ENCODE data around the gene GPR171. TPM values are rescaled to one million over a fixed set of nuclear protein-coding genes. Genes with fewer than 3 reads are reported as not detected.

Gene GPR171
- total RNA-seq, 2 donors from 2014 or later, result 0.40 to 0.53 TPM

GRCh38 chr3:151198849-151199248 lies 4.2 kb downstream of the GPR171 start:
- Histone ChIP-seq H3K9ac (ENCODE audit: low read depth in 2 of 2, low read length in 2 of 2) (no peak overlapping the region), H3K27ac (no peak overlapping the region), H3K36me3 (no peaks in the 10 kb centered on the region), H3K9me3 (no peaks in the 10 kb centered on the region), H3K4me3 (no peak overlapping the region), H3K27me3 (no peaks in the 10 kb centered on the region), H3K4me1 (no peaks in the 10 kb centered on the region)
- no peak for TF ChIP-seq CTCF (IDR thresholded peaks at IDR 0.05)
- intact Hi-C loops (cut with DNase I), result no loop called here
- DNase-seq, result no peak

GRCh38 chr3:151197981-151198767 lies 4.8 kb downstream of the GPR171 start:
- no peak overlapping the region for H3K27ac ChIP-seq
- DNase-seq, result no peak
- no peaks in the 10 kb centered on the region for H3K36me3 ChIP-seq

GRCh38 chr3:151197228-151197627 lies 5.8 kb downstream of the GPR171 start:
- H3K27me3 ChIP-seq, result no peaks in the 10 kb centered on the region
- no peak overlapping the region for H3K4me3 ChIP-seq
- H3K9me3 ChIP-seq, result no peaks in the 10 kb centered on the region
- no peak for DNase-seq
- H3K9ac ChIP-seq (ENCODE audit: low read depth in 2 of 2, low read length in 2 of 2), result no peak overlapping the region
- TF ChIP-seq CTCF (IDR thresholded peaks at IDR 0.05), result no peak
- no peaks in the 10 kb centered on the region for H3K36me3 ChIP-seq
- no peaks in the 10 kb centered on the region for H3K4me1 ChIP-seq
- H3K27ac ChIP-seq, result no peak overlapping the region
- intact Hi-C loops (cut with DNase I), result no loop called here

More at GRCh38 chr3:151197981-151198767, 4.8 kb downstream of the GPR171 start:
- Histone ChIP-seq H3K9me3 (no peaks in the 10 kb centered on the region), H3K4me1 (no peaks in the 10 kb centered on the region), H3K27me3 (no peaks in the 10 kb centered on the region), H3K9ac (ENCODE audit: low read depth in 2 of 2, low read length in 2 of 2) (no peak overlapping the region), H3K4me3 (no peak overlapping the region)
- no peak for TF ChIP-seq CTCF (IDR thresholded peaks at IDR 0.05)
- intact Hi-C loops (cut with DNase I), result no loop called here

GRCh38 chr3:151196434-151196833 lies 6.6 kb downstream of the GPR171 start:
- intact Hi-C loops (cut with DNase I), result no loop called here
- Histone ChIP-seq H3K36me3 (no peaks in the 10 kb centered on the region), H3K4me3 (no peak overlapping the region), H3K4me1 (no peaks in the 10 kb centered on the region), H3K9me3 (no peaks in the 10 kb centered on the region), H3K27ac (no peak overlapping the region), H3K9ac (ENCODE audit: low read depth in 2 of 2, low read length in 2 of 2) (no peak overlapping the region), H3K27me3 (no peaks in the 10 kb centered on the region)
- no peak for TF ChIP-seq CTCF (IDR thresholded peaks at IDR 0.05)
- DNase-seq, result no peak

GRCh38 chr3:151195826-151196225 lies 7.2 kb downstream of the GPR171 start:
- no peak for TF ChIP-seq CTCF (IDR thresholded peaks at IDR 0.05)
- H3K9me3 ChIP-seq, result no peaks in the 10 kb centered on the region
- H3K9ac ChIP-seq (ENCODE audit: low read depth in 2 of 2, low read length in 2 of 2), result no peak overlapping the region
- intact Hi-C loops (cut with DNase I), result no loop called here
- H3K27ac ChIP-seq, result no peak overlapping the region
- H3K36me3 ChIP-seq, result no peaks in the 10 kb centered on the region
- no peak overlapping the region for H3K4me3 ChIP-seq
- no peak for DNase-seq
- H3K4me1 ChIP-seq, result no peaks in the 10 kb centered on the region
- H3K27me3 ChIP-seq, result no peaks in the 10 kb centered on the region

Measured in colonic mucosa (tissue), 4 donors.